Keratinocyte (primary cell): ENCODE measurements around the gene PYGB. TPM values are rescaled to one million over a fixed set of nuclear protein-coding genes. Genes with fewer than 3 reads are reported as not detected.

Experiments
- DNase-seq: peaks from one replicate; pipeline ENCODE4 v3.0.0-alpha.2; 2011; ENCODE audit warnings: low read depth, missing footprints, low spot score
- FAIRE-seq: peaks from 2 replicates; lab custom pipeline; 2011; peaks lifted over from hg19 to GRCh38; lab: Jason Lieb, UNC
- H2AFZ ChIP-seq: 2 replicates; pipeline ENCODE4 v1.6.0; 2012; ENCODE audit warnings: low read length, control low read depth, inconsistent platforms; ENCODE audit not compliant: control insufficient read depth
- H3K27ac ChIP-seq: 2 replicates; pipeline ENCODE4 v1.5.1; 2011; ENCODE audit warnings: low read length; ENCODE audit not compliant: control insufficient read depth, insufficient read depth
- H3K27me3 ChIP-seq: 3 replicates; pipeline ENCODE4 v1.6.0; 2011; ENCODE audit warnings: low read length; ENCODE audit not compliant: control insufficient read depth, insufficient read depth; ENCODE audit errors: extremely low read depth
- H3K36me3 ChIP-seq, 2 experiments: 2 replicates in 1 of 2; 3 replicates in 1 of 2; pipeline ENCODE4 v1.5.1; 2011; ENCODE audit warnings: low read length in 2 of 2, mild to moderate bottlenecking in 1 of 2; ENCODE audit not compliant: control insufficient read depth in 2 of 2, insufficient read depth in 2 of 2; ENCODE audit errors: extremely low read depth in 1 of 2
- H3K4me1 ChIP-seq: 3 replicates; pipeline ENCODE4 v1.5.1; 2011; ENCODE audit warnings: low read length; ENCODE audit not compliant: control insufficient read depth, insufficient read depth; ENCODE audit errors: extremely low read depth
- H3K4me2 ChIP-seq: 3 replicates; pipeline ENCODE4 v1.6.0; 2011; ENCODE audit warnings: low read depth, low read length; ENCODE audit not compliant: control insufficient read depth, insufficient read depth; ENCODE audit errors: extremely low read depth
- H3K4me3 ChIP-seq, 3 experiments: fragments of 200-600 bp in 1 of 3; sonication (generic) in 1 of 3; 2 replicates in 2 of 3; 3 replicates in 1 of 3; pipeline ENCODE4 v1.5.1; 2011 to 2016; ENCODE audit warnings: low read length in 3 of 3, mild to moderate bottlenecking in 3 of 3, control low read depth in 2 of 3, inconsistent platforms in 1 of 3, low read depth in 1 of 3, mixed read lengths in 1 of 3, mixed run types in 1 of 3, moderate library complexity in 1 of 3; ENCODE audit not compliant: control insufficient read depth in 2 of 3, insufficient read depth in 2 of 3; ENCODE audit errors: extremely low read depth in 1 of 3
- H3K79me2 ChIP-seq: 2 replicates; pipeline ENCODE4 v1.6.0; 2012; ENCODE audit warnings: low read length; ENCODE audit not compliant: control insufficient read depth, insufficient read depth
- H3K9ac ChIP-seq: 3 replicates; pipeline ENCODE4 v1.6.0; 2011; ENCODE audit warnings: low read length; ENCODE audit not compliant: control insufficient read depth, insufficient read depth; ENCODE audit errors: extremely low read depth
- H3K9me1 ChIP-seq: 3 replicates; pipeline ENCODE4 v1.6.0; 2011; ENCODE audit warnings: low read length; ENCODE audit not compliant: control insufficient read depth, insufficient read depth; ENCODE audit errors: extremely low read depth
- H3K9me3 ChIP-seq: 2 replicates; pipeline ENCODE4 v1.5.1; 2012; ENCODE audit warnings: low read depth, low read length; ENCODE audit not compliant: control insufficient read depth
- H4K20me1 ChIP-seq: 3 replicates; pipeline ENCODE4 v1.6.0; 2011; ENCODE audit warnings: low read length; ENCODE audit not compliant: control insufficient read depth, insufficient read depth; ENCODE audit errors: extremely low read depth
- CTCF ChIP-seq, 3 experiments: IDR thresholded peaks in 1 of 3; conservative IDR thresholded peaks in 1 of 3; optimal IDR thresholded peaks in 1 of 3; 2 replicates in 2 of 3; 3 replicates in 1 of 3; pipeline versions ENCODE3 to v1.5.1; 2011; ENCODE audit warnings: low read length in 3 of 3, mild to moderate bottlenecking in 3 of 3, moderate library complexity in 2 of 3, control low read depth in 1 of 3, inconsistent platforms in 1 of 3; ENCODE audit not compliant: insufficient read depth in 2 of 3; ENCODE audit errors: extremely low read depth in 1 of 3
- EZH2 ChIP-seq: IDR thresholded peaks from one replicate; pipeline ENCODE4 v1.6.1; 2012; ENCODE audit warnings: inconsistent platforms, mild to moderate bottlenecking, low read length, moderate library complexity
- dilution Hi-C: fragments of 300-500 bp; cut with MboI; formaldehyde crosslinking; loops from one replicate; pipeline ENCODE4 v1.7.0; 2020; ENCODE audit warnings: low sequenced_read_pairs; ENCODE audit not compliant: extremely low pct_ligation_motif_present
- polyA plus RNA-seq, 5 experiments: library from polyadenylated mRNA; depleted of rRNA in 3 of 5; stranded (reverse) in 3 of 5; stranded (forward) in 1 of 5; unstranded in 1 of 5; fragments of >200 nt; gene quantifications; 1 replicate in 1 of 5; 2 replicates in 3 of 5; 3 replicates in 1 of 5; pipeline versions ENCODE4 v1.2.1 to v1.2.3, GENCODE V29; 2011 to 2012; ENCODE audit warnings: missing spikeins in 2 of 5, low read depth in 1 of 5, low replicate concordance in 1 of 5

PYGB gene
- polyA plus RNA-seq, 1 donor (not counting 4 experiments of a cell fraction or from before 2014, with no cell fraction given), result 78.3 TPM

GRCh38 chr20:25212242-25212641 is 35.6 kb upstream of the PYGB start:
- Histone ChIP-seq H3K4me1 (no peaks in the 10 kb centered on the region), H3K27me3 (no peaks in the 10 kb centered on the region), H3K4me3 (no peak overlapping the region), H3K79me2 (peaks cover 6% of the 10 kb centered on the region), H2AFZ (no peak overlapping the region), H3K27ac (no peak overlapping the region), H4K20me1 (no peaks in the 10 kb centered on the region), H3K9ac (no peak overlapping the region), H3K9me3 (no peaks in the 10 kb centered on the region), H3K4me2 (no peak overlapping the region), H3K36me3 (peaks cover 39 to 45% of the 10 kb centered on the region in 2 experiments), H3K9me1 (no peaks in the 10 kb centered on the region)
- DNase-seq, result no peak
- TF ChIP-seq EZH2 (no peak), CTCF (optimal IDR thresholded peaks at IDR 0.05 in 1 of 3, IDR thresholded peaks at IDR 0.05 in 1 of 3, conservative IDR thresholded peaks at IDR 0.05 in 1 of 3; ENCODE audit: extremely low read depth in 1 of 3, insufficient read depth in 2 of 3, low read length in 3 of 3) (no peak)
- dilution Hi-C loops, result no loop called here
- no peak for FAIRE-seq

- no peak overlapping the region for H3K4me2 ChIP-seq
- no peaks in the 10 kb centered on the region for H4K20me1 ChIP-seq
- H3K27me3 ChIP-seq, result no peaks in the 10 kb centered on the region
- H3K4me3 ChIP-seq, result no peak overlapping the region
- TF ChIP-seq CTCF (optimal IDR thresholded peaks at IDR 0.05 in 1 of 3, IDR thresholded peaks at IDR 0.05 in 1 of 3, conservative IDR thresholded peaks at IDR 0.05 in 1 of 3; ENCODE audit: extremely low read depth in 1 of 3, insufficient read depth in 2 of 3, low read length in 3 of 3), result no peak
- no peak for TF ChIP-seq EZH2
- no peak overlapping the region for H2AFZ ChIP-seq
- H3K9me1 ChIP-seq, result no peaks in the 10 kb centered on the region
- H3K9me3 ChIP-seq, result no peaks in the 10 kb centered on the region
- no peaks in the 10 kb centered on the region for H3K79me2 ChIP-seq
- H3K36me3 ChIP-seq, result peaks cover 45 to 46% of the 10 kb centered on the region in 2 experiments
- H3K9ac ChIP-seq, result no peak overlapping the region
- H3K4me1 ChIP-seq, result no peaks in the 10 kb centered on the region
- dilution Hi-C loops, result no loop called here
- no peak overlapping the region for H3K27ac ChIP-seq
- DNase-seq (no peak), FAIRE-seq (no peak)
Observed at GRCh38 chr20:25213566-25214425, 34.1 kb upstream of the PYGB start.
